ENCODE results near the gene SORCS2.

Gene SORCS2

DNA sequence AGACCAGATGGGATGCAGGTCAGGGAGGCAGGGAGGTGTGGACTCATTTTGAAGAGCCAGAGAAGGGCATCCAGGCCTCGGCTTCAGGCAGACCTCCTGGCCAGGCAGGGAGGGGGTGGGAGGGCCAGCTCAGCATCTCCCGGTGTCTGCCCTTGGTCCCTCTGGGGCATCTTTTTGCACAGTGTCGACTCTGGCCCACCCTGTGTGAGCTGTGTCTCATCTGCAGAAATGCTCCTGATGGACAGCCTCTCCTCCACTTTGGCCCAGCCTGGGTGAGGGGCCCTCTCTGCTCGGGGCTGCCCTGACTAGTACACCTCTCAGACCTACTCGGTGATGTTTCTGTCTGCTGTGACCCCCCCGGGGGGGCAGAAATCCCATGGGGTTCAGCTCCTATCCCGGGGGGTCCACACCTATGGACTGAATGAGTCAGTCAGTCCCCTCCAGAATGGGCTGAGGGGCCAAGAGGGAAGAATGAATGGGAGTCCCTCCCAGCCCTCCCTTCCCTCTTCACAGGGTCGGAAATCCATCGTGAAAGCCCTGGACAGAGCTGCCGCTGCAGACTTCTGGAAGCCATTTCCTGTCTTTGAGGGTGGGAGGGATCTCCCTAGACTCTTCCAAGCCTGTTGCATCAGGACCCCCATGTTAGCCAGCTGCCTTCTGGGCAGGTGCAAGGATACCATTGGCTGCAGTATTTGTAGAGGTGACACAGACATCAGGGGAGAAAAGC is 439.1 kb downstream of the SORCS2 start:
- DNase-seq (ENCODE audit: low read depth, low spot score): no peak

DNA sequence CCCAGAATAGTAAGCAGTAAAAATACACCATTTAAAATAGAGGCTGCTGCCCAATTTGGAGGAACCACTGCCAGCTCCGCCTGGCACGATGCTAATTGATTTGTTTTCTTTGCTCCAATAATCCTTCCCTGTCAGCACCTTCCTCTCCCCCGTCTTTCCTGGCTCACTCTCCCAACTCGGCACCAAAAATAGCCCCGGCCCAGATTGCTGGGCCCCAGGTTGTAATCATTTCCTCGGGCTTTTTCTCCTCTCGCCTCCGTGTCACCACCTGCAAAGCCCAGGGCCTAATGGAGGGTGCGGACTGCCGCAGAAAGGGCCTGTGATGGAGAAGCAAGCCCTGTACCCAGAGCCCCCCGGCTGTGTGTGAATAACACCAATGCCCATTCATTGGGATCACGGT is 440.0 kb downstream of the SORCS2 start:
- DNase-seq (ENCODE audit: low read depth, low spot score): no peak

DNA sequence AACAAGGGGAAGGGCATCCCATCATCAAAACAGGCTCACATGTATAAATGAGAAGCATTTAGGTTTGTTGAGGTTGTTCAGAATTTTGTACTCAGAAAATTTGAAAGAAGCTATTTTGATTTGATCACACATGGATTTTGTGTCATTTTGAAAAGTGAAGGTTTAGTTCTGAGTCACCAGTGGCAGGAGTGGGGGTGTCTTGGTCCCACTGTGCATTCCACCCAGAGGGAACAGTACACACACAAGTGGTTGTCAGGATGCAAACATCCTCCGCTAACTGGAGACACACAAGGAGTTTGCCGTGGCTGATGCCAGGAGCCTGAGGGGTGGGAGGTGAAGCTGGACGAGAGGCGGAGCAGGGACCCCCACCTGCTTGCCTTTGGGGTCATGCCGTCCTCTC is 440.6 kb downstream of the SORCS2 start:
- no peak for DNase-seq (ENCODE audit: low read depth, low spot score)

DNA sequence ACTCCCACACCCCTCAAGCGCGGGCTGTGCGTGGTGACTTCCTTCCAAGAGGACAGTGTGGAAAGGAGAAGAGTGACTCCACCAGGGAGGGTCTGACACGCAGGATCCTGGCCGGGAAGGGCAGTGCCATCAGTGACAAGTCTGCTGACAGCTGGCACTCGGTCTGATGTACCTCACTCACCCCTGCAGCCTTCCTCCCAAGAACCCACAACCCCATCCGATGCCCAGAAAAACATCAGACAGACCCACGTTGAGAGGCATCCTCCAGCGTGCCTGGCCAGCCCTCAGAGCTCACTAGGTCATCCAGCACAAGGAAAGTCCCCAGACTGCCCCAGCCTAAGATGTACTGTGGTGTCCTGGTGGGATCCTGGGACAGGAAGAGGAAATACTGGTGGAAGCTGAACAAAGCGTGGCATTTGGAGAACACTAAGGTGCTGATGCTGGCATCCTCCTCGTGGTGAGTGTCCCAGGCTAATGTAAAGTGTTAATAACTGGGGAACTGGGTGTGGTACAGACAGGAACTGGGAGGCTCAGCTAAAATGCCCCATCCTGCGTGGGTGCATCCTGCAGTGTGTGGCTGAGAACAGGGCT is 442.4 kb downstream of the SORCS2 start:
- DNase-seq (ENCODE audit: low read depth, low spot score): no peak

DNA sequence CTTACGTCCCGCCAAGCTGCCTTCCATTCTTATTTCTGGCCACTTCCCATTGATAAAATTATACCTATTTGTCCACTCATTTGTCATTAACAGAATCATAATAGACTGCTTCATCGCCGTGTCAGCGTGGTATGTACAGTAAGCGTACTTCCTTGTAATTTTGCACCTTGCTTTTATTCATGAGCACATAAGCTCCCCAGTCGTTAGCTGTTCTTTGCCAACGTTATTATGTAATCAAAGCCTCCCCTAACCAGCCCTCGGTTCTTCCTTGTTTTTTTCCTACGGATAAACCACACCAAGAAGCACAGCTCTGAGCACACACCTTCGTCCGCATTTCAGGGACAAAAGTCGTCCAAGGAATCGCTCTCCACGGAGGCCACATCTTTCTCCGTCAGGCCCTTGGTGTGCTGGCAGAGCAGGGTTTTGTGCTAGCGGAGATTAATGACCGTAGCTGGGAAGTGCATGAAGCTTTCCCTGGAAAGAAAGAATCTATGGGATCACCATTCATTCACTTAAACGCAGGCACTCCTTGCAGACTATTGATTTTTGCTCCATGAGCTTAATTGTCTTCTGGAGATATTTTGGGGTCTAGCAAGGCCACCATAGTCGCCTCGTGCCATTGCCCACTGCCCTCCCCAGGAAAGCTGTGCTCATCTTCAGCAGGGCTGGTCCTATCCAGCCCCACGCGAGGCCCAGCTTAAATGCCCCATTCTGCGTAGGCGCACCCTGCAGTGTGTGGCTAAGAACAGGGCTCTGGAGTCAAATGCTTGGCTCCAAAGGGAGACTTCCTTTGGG is 443.3 kb downstream of the SORCS2 start:
- DNase-seq (ENCODE audit: low read depth, low spot score): no peak

DNA sequence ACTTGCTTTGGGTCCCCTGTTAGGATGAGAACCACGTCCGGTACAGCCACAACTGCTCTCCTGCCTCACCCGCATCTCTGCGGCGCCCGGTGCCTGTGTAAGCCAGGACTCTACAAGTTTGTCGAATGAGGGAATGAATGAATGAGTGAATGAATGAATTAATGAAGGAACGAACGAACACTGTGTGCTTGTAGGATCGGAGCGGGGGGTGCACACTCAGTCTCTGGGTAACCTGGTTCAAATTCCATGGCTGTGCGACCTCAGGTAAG is 443.8 kb downstream of the SORCS2 start:
- no peak for DNase-seq (ENCODE audit: low read depth, low spot score)

DNA sequence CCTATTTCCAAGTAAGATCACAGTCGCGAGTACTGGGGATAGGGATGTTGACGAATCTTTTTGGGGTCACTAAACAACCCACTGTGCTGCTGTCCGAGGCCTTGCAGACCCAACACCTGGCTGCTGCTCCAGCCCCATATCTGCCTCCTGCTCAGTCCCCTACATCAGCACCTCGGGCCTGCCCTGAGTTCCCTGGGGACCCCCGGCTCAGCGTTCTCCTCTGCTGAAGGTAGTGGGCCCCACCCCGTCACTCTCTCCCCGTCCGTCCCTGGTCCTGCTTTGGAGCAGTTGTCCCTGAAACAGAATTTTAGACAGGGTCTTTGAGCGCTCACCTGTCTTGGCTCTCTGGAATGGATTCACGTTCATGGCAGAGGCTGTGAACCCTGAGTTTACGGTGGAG is 444.8 kb downstream of the SORCS2 start:
- DNase-seq (ENCODE audit: low read depth, low spot score): no peak

DNA sequence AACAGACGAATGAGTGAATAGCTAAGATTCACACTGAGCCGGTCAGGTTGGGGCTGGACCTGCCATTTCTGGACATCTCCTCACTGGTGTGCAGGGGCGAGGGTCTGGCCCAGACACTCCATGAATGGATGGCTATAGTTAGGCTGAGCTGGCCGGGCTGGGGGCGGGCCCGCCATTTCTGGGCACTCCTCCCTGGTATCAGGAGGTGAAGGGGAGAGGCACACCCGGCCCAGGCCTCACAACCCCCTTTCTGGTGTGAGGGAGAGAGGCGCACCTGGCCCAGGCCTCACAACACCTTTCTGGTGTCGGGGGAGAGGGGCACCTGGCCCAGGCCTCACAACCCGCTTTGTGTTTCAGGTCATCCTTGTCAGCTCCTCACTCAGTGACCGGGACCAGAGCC is 445.6 kb downstream of the SORCS2 start:
- no peak for DNase-seq (ENCODE audit: low read depth, low spot score)

DNA sequence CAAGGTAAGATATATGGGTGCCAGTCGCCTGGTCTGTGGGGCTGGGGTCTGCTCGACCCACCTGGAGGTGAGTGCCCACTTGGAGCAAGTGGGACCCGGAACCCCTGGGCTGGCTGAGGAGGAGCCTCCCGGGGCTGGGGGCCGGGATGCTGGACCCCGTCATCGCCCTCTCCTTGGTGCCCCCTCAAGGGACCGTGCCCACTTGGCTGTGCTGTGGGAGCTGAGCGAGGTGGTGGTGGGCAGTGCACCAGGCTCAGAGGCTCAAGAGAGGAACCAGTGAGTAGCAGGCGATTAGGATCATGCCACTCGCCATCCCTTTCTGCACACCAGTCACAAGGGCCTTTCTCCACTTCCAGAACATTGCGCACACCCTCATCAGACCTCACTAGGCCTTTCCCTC is 446.2 kb downstream of the SORCS2 start:
- no peak for DNase-seq (ENCODE audit: low read depth, low spot score)

DNA sequence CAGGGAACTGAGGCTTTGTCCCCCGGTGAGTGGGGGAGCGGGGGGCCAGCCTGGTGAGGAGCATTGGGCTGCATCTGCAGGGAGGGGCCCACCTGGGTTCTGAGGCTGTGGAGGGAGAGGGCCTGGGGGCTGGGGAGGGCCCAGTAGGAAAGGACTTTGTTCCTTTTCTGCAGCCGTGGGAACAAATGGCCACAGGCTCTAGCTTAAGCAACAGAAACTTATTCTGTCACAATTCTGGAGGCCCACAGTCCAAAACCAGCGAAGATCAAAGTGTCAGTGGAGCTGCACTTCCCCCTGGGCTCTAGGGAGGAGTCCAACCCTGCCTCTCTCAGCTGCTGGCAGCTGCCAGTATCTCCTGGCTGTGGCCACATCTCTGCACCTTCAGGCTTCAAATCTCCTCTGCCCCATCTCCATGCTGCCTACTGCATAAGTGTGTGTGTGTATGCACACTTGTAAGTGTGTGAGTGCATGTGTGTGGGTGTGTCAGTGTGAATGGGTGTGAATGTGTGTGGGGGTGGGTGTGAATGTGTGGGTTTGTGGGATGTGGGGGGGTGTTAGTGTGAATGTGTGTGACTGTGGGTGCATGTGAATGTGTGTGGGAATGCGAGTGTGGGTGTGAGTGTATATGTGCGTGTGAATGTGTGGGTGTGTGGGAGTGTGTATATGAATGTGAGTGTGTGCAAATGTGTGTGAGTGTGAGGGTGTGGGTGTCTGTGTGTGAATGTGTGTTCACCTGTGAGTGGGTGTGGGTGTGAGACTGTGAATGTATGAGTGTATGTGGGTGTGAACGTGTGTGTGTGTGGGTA is 446.8 kb downstream of the SORCS2 start:
- DNase-seq (ENCODE audit: low read depth, low spot score): no peak

DNA sequence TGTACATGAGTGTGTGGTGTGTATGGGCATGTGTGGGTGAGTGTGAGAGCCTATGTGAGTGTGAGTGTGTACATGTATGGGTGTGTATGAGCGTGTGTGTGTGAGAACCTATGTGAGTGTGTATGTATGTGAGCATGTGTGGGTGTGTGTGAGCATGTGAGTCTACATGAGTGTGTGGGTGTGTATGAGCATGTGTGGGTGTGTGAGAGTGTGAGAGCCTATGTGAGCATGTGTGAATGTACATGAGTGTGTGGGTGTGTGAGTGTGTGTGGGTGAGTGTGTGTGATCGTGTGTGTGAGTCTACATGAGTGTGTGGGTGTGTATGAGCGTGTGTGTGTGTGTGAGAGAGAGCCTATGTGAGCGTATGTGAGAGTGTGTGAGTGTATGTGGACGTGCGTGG is 447.8 kb downstream of the SORCS2 start:
- no peak for DNase-seq (ENCODE audit: low read depth, low spot score)

DNA sequence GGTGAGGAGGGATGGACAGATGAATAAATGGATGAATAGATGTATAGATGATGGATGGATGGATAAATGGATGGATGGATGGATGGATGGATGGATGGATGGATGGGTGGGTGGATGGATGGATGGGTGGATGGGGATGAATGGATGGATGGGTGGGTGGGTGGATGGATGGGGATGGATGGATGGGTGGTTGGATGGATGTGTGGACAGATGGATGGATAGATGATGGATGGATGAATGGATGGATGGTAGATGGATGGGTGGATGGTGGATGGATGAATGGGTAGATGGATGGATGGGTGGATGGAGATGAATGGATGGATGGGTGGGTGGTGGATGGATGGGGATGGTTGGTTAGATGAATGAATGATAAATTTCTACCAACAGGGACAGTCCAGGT is 449.4 kb downstream of the SORCS2 start:
- no peak for DNase-seq (ENCODE audit: low read depth, low spot score)

DNA sequence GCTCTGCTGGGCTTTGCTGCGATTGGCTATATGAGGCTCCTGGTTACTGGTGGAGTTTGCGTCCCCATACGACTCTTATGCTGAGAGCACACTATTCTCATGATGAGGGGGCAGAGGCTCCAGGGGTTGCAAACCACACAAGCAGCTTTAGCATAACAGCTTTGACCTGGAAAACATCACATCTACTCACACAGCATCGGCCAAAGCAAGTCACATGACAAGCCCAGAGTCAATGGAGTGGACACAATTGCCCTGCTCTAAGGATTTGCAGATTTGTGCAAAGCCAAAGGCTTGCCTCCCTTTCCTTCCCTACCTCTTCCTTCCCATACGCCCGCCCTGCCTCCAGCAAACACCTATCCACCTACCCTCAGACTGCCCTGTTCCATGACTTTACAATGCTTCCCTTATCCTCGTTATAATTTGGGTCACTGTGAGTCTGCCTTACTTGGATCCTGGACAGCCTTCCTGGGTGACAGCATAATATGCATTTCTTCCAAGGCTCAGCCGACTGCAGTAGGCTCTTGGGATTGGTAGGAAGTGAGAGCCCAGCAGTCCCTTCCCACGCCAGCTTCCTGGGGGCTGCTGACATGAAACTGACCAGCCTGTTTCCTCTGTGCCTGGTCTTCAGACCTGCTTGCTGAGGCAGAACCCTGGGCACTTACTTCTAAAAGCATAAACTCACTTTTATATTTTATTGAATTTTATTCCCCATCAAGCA is 450.6 kb downstream of the SORCS2 start:
- DNase-seq (ENCODE audit: low read depth, low spot score): no peak

DNA sequence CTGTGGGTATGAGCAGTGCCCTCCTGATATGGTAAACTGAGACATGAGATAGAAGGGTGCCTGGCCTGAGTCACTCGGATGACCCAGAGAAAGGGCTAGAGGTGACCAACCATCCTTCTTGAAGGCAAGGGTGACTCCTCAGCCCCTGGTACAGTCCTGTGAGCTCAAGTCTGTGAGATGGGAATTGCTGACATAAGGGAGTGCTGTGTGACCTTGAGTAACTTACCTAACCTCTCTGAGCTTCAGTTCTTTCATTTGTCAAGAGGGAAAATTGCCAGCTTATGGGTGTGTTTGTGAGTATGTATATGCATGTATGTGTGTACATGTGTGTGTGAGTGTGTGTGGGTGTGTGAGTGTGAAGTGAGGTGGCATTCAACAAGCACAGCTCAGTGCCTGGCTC is 452.8 kb downstream of the SORCS2 start:
- DNase-seq (ENCODE audit: low read depth, low spot score): no peak

DNA sequence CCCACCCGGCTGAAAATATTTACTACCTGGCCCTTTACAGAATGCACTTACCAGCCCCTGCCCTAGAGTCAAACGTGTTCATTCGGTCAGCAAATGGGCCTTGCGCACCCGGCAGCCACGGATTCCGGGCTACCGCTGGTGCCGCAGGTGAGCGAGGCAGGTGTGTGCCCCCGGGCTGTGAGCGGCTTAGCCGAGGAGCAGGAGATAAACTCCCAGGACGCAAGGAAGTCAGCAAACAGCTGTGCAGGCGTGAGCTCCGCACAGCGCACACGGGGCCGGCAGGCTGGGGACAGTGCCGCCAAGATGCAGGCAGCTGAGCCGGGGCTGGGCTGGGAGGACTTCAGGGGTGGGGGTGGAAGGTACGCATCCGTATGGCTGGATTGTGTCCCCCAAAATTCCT is 453.6 kb downstream of the SORCS2 start:
- no peak for DNase-seq (ENCODE audit: low read depth, low spot score)

DNA sequence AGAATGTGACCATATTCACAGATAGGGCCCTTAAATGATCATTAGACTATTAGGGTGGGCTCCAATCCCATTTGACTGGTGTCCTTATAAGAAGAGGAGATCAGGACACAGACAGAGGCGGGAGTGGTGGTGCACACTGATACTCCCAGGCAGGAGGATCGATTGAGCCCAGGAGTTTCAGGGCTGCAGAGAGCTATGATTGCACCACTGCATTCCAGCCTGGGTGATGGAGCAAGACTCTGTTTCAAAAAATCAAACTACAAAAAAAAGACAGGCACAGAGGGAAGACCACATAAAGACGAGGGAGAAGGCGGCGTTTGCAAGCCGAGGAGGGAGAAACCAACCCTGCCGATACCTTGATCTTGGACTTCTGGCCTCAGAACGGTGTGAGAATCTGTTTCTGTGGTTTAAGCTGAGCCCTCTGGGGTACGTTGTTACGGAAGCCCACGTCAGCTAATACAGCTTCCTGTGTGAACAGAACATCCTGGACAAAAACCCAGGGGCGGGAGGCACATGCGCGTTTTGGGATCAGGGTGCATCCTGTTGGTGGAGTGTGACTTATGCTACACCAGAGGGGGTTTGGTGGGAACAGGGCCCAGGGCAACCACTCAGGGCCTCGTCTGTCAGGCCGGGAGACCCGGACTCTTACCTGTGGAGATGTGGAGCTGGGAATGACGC is 454.2 kb downstream of the SORCS2 start:
- no peak for DNase-seq (ENCODE audit: low read depth, low spot score)

DNA sequence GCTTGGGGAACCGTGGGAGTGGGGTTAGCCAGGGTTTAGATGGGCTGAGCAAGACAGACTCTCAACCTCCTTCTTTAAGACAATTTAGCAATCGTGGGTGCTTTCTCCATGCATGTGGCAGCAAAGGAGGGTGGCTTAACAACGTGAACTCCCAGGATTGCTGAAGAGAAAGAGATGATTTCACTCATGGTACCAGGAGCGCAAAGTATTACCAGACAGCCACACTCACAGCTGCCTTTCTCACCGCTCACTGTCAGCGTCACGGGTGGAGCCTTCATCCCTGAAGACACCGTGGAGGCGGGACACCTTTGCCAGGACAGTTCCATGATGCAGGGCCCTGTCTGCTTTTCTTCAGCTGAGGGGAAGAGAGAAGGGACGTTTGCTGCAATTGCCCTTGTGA is 454.8 kb downstream of the SORCS2 start:
- DNase-seq (ENCODE audit: low read depth, low spot score): no peak

DNA sequence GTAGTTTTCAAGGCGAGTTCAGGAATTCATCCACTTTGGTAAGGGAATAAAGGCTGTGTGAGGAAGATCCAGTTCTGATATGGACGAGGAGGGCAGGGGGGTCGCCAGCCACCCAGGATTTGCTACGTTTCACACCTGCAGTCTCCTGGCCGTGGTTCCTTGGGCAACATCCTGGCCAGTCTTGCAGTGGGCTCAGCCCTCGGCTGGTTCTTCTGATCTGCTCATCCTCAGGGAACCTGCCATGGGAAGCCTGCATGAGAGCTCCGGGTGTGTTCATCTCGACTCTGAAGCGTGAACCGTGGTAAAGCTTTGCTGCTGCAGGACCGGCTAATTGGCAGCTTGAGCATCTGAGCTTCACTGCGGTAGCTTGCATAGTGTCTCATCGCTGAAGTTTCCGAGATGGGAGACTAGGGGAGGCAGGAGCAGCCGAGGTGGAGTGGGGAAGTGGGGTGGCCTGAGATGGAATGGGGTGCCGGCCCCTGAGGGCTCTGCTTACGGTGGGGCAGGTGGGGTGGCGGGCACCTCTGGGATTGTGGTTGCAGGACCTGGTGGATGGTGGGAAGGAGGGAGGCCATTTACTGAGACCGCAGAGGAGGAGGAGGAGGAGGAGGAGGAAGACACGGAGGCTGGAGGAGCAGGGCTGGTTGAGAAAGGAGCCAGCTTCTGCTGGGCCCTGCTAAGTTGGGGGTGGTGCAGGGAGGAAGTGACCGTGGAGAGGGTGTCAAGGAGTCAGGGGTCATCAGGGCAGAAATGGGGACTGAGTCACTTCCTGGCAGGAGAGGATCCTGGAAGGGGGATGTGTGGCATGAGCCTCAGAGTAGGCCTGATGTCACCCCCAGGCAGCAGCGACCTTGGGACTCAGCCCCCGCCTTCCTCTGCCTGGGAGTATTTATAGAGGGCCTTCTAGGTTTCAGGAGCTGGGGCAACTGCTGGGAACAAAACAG is 455.5 kb downstream of the SORCS2 start:
- no peak for DNase-seq (ENCODE audit: low read depth, low spot score)

DNA sequence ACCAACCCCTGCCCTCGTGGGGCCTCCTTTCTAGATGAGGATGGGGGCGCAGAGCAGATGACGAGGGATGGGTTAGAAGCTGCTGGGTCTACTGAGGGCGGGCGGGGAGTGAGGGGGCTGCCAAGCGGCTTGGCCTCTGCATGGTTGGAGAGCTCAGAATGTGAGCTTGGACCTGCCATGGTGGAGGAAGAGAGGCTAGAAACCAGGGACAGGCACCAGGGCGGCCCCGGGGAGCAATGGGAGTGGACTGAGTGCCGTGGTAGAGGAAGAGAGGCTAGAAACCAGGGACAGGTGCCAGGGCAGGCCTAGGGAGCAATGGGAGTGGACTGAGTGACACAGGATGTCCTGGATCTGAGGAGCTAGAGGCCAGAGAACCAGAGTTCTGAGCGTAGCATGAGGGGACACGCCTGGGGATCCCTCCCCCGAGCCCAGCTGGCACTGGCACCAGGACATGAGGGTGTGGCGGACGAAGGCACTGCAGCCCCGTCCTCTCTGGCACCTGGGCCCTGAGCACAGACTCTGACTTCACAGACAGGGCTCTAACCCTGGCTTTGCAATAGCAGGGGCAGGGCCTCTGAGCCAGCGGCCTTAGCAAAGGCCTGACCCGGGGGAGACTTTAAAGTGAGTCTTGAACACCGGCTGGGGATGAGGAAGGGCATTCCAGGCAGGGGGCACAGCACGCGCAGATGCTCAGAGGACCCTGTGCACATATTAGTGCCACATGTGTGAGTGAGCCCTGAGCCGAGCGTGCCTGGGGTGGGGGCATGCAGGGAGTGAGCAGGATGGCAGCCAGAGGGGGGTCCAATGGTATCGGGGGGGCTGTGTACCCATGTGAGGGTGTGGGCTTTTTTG is 456.4 kb downstream of the SORCS2 start:
- DNase-seq (ENCODE audit: low read depth, low spot score): no peak

All from smooth muscle cell of the brain vasculature (primary cell).